Right ventricle myocardium inferior (tissue), 1 donor: ENCODE measurements around the gene PPP1R7. TPM values are rescaled to one million over a fixed set of nuclear protein-coding genes. Genes with fewer than 3 reads are reported as not detected.

Source experiments
- ATAC-seq: fragments of 200-7000 bp; cut with Tn5 transposase; one replicate; pipeline ENCODE4 v1.9.1; 2020; ENCODE audit warnings: mild to moderate bottlenecking, moderate library complexity
- DNase-seq: peaks from one replicate; pipeline ENCODE4 v3.0.0; 2021; ENCODE audit errors: missing footprints
- intact Hi-C: fragments of 100-400 bp; cut with DNase I; formaldehyde crosslinking; loops from one replicate; pipeline ENCODE4 v1.11.0; 2022
- total RNA-seq: library from RNA; stranded (reverse); fragmentation: NEBNext Ultra II Directional; extraction: Animal tissue kit (Norgen Biotek cat#: 25700); gene quantifications from one replicate; pipeline ENCODE4 v1.2.1, GENCODE V29; 2021
- donor health status: DM: no; HTN: yes; CAD: no; lungs with severe emphysema.

PPP1R7 gene
- total RNA-seq, 1 donor from 2014 or later: 66.6 TPM

DNA sequence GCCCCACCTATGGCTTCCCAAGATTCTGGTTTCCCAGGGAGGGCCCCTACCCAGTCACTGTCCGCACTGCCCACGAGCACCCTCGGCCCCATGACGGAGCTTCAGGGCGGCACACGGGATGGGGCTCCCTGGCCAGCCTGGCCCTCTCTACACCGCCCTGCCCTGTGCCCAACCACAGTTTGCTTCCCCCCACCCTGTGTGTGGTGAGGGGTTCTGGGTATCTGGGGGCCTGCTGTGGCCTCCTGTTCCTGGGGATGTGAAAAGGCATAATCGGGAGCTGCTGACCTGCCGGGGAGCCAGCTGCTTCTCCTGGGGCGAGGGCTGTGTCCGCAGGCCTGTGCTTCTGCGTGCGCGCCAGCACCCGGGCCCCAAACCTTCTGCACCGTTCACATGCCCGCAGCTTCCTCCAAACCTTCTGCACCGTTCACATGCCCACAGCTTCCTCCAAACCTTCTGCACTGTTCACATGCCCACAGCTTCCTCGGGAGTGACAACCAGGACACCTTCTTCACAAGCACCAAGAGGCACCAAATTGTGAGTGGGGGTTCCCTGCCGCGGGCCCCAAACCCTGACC is 50.6 kb downstream of the PPP1R7 start:
- intact Hi-C loops: no loop called here

DNA sequence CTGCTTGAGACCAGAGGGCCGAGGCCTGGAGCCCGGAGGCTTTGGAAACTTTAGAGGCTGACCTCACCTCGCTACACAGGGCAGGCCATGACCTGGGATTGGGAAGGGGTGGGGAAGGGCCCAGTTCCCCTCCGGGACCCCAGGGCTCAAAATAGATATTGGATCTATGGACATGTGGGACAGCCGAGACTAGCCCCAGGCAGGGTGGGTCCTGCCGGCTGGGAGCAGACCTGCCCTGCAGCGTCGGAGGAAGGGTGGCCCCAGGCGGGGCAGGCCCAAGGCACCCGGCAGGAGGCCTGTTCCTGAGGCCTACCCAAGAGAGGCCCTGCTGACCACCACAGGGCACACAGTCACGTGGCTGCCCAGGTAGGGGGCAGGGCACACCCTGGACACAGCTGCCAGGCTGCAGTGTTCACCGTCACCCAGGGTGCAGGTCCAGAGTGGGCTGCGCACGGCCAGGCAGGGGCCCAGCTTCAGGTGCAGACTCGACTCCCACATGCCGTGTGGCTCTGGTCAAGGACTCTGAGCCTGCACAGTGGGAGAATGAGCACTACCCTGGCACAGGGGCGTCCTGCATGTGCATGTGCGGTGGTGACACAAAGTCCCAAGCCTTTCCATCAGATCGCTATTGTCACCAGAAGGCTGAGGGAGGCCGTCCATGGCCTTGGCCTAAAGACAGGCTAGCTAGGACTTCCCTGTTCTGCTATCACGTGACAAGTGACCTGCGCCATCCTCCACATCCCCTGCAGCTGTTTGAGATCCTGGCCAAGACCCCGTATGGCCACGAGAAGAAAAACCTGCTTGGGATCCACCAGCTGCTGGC is 51.4 kb downstream of the PPP1R7 start:
- DNase-seq (peak; percentile 64), ATAC-seq (no peak)
- intact Hi-C loops: no loop called here

More for the DNA sequence above, 50.6 kb downstream of the PPP1R7 start:
- ATAC-seq: no peak
- DNase-seq: peak; percentile 25

DNA sequence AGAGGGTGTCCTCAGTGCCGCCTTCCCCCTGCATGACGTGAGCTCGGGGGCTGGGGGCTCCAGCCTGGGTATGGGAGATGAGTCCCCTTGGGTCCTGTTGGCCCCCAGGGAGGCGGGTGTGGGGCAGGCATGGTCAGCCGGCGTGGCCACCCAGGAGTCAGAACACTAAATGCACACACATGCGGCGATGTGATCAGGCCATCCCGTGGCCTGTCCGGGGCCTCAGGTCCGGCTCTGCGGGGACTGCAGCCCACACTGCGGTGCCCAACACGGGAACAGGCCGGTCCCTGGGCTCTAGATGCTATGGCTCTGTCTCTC is 52.0 kb downstream of the PPP1R7 start:
- DNase-seq (peak; percentile 53), ATAC-seq (no peak)
- intact Hi-C loops: no loop called here

DNA sequence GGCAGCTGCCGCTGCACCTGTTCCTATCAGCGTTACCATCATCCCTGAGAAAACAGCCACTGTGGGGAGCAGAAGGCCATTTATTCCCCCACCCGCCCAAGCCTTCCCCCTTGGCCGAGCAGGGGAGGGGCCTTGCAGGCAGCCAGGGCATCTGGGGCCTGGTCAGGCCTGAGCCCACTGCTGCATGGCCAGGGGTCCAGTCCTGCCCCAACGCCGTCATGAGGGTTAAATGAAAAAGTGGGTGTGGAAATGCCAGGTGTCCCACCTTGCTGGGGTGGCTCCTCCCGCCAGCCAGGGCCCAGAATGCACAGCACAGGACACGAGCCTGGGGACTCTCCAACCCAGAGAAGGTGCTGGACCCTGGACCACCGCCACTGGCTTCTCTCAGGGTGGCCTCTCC is 52.4 kb downstream of the PPP1R7 start:
- DNase-seq (peak; percentile 8), ATAC-seq (no peak)
- intact Hi-C loops: no loop called here

DNA sequence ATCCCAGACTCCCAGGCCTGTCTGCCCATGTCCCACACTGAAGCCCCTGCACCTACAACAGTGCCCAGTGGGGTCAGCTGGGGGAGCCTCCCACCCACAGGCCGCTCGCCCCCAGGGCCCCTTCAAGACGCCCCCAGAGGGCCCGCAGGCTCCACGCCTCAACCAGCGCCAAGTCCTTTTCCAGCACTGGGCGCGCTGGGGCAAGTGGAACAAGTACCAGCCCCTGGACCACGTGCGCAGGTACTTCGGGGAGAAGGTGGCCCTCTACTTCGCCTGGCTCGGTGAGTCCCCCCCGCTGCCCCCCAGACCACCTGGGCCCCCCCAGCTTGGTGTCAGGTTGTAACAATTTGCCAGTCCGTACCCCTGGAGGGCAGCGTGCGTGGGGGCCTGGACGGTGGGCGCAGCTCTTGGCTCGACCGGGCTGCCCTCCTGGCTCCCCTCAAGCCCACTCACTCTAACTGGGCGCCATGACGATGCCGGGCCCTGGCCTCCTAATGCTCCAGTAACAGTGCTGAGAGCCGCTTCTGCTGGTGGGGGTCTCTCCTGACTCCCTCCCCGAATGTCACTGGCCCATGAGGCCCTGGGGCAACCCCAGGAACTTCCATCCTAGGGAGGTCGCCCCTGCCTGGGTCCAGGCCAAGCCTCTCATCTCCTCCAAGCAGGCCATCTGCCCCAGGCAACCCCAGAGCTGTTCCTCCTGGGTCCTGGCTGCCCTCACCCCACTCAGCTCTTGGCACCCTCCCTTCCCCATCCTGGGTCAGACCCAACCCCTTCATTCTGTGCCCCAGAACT is 53.1 kb downstream of the PPP1R7 start:
- intact Hi-C loops: no loop called here
- DNase-seq: peak; percentile 57

DNA sequence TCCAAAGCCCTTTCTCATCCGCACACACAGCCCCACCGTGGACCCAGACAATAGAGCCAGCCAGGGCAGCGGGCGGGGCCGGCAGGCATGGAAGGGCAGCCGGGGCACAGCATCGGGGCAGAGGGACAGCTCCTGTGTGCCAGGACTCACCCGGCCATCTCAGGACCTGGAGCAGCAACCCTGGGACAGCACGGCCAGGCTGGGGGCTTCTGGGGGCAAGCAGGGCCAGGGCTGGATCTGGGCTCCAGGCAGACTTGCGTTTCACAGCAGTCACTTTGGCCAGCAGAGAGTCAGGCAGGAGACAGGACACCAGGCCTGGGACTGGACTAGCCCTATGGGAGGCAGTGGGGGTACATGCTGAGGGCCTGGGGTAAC is 53.7 kb downstream of the PPP1R7 start:
- DNase-seq (peak; percentile 62), ATAC-seq (no peak)
- intact Hi-C loops: no loop called here

More for the DNA sequence above, 53.1 kb downstream of the PPP1R7 start:
- no peak for ATAC-seq

DNA sequence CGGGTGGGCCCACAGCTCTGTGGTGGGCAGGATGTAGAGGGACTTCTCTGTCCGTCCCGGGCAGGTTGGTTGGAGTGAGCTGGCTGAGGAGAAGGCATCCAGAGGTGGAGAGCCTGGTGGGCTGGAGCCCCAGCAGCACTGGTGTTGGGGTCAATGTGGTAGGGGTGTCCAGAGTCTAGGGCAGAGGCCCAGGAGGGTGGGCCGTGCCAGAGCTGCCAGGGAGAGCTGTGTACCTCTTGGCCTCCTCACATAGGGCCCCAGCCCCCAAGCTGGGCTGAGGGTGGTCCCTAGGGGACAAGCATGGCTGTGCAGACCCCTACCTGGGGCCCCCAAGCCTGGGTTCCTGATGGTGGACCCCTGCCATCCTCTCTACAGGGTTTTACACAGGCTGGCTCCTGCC is 54.2 kb downstream of the PPP1R7 start:
- intact Hi-C loops: no loop called here
- DNase-seq (peak; percentile 23), ATAC-seq (no peak)

DNA sequence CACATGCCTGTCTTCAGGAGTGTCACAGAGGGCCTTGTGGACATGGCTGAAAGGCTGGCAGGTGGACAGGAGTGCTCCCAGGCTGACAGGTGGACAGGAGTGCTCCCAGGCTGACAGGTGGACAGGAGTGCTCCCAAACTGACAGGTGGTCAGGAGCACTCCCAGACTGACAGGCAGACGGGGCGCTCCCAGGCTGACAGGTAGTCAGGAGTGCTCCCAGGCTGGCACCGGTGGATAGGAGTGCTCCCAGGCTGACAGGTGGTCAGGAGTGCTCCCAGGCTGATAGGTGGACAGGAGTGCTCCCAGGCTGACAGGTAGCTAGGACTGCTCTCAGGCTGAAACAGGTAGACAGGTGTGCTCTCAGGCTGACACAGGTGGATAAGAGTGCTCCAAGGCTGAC is 54.8 kb downstream of the PPP1R7 start:
- intact Hi-C loops: no loop called here
- ATAC-seq: no peak
- DNase-seq: peak; percentile 43

DNA sequence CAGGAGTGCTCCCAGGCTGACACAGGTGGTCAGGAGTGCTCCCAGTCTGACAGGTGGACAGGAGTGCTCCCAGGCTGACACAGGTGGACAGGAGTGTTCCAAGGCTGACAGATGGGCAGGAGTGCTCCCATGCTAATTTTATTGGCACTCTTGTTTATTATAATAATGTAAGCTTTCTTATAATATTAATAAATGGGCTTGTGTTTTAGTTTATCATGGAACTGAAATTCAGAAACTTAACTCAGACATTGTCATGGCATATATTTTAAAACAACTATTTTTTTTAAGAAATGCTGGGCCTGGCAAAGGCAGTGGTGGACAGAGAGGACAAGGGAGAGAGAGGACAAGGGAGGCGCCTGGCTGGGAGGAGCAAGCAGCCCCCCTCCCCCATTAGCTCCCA is 56.9 kb downstream of the PPP1R7 start:
- ATAC-seq: no peak
- peak; percentile 17 for DNase-seq
- intact Hi-C loops: no loop called here

DNA sequence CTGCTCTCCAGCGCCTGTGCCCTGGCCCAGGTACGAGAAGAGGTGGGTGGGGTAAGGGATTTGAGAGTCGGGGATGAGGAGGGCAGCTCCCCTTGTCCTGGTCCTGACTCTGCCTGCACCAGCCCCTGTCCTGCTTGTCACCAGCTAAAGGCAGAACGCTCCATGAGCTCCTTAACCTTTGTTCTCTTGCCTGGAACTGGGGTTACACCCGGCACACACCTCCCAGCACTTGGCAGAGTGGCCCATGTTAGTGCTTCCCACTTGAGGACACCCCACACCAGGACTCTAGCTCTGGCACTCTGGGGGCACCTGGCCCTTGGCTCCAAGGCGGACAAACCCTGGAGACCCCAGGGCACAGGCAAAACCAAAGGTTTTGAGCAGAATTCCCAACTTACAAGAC is 57.4 kb downstream of the PPP1R7 start:
- intact Hi-C loops: no loop called here
- ATAC-seq (no peak), DNase-seq (peak; percentile 53)

DNA sequence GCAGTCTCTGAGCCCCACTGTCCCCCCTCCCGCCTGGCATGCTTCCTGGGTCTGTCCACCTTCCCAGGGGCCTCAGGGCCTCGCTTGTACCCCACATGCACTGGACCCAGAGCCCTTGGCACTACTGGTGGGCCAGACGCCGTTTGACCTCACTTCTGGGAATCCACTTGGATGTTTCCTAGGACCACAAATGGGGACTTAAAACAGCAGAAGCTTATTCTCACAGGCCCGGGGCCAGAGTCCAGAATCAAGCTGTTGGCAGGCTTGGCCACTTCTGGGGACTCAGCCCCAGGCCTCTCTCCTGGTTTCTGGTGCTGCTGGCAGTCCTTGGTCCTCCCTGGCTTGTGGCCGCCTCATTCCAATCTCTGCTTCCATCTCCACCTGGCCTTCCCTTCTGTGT is 57.8 kb downstream of the PPP1R7 start:
- DNase-seq (peak; percentile 63), ATAC-seq (no peak)
- intact Hi-C loops: no loop called here

DNA sequence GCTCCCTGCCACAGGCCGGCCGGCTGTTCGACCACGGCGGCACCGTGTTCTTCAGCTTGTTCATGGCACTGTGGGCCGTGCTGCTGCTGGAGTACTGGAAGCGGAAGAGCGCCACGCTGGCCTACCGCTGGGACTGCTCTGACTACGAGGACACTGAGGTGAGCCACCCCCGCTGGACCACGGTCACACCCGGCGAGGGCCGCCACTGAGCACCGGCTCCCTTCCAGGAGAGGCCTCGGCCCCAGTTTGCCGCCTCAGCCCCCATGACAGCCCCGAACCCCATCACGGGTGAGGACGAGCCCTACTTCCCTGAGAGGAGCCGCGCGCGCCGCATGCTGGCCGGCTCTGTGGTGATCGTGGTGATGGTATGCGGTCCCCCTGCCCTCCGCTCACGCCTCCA is 59.0 kb downstream of the PPP1R7 start:
- ATAC-seq (peak; percentile 26), DNase-seq (peak; percentile 34)
- intact Hi-C loops: no loop called here

DNA sequence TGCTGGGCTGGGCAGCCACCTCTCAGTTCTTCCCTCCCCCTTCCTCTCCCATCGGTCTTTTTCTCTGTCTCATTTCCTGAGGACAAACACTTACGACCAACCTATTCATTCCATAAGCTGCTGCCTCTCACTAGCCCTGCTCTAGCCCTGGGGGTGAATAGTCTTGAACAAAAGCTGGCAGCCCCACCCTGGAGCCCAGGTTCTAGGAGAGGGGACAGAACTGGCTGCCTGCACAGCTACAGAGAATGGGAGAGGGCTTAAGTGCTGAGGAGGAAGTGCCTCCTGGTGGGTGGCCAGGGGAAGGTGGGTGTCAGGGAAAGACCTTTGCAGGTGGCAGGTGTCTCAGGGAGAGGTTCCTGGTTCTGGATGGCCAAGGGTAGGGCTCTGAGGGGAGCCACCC is 61.0 kb downstream of the PPP1R7 start:
- intact Hi-C loops: no loop called here
- DNase-seq (peak; percentile 8), ATAC-seq (no peak)

DNA sequence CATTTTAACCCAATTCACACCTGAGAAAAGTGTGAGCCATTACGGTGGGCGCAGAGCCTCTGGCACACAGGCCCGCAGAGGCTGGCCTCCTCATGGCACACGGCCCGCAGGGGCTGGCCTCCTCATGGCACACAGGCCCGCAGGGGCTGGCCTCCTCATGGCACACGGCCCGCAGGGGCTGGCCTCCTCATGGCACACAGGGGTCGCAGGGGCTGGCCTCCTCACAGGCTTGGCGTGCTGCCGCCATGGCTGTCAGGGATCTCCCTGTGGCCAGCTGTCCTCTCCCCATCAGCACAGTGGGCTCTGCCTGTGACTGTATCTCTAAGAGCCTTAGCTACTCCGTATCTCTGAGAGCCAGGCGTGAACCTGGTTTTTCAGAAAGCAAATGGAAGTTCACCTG is 62.8 kb downstream of the PPP1R7 start:
- intact Hi-C loops: no loop called here
- DNase-seq: peak; percentile 50
- ATAC-seq: no peak

DNA sequence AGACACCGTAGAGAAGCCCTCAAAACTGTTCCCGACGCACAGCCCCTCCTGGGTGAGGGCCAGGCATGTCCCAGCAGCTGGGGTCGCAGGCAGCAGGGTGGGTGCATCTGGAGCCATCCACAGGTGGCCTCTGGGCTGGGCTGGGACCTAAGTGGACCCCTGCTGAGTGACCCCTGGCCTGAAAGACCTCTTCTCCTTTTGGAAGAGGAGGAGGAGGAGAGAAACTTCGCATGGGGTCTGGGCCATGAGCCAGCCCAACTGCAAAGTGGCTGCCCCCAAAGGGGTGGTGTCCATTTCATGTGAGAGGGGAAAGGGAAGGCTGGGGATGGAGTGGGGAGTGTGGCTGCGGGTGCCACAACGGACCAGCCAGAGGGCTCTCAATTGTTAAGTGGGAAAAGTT is 63.3 kb downstream of the PPP1R7 start:
- no peak for ATAC-seq

DNA sequence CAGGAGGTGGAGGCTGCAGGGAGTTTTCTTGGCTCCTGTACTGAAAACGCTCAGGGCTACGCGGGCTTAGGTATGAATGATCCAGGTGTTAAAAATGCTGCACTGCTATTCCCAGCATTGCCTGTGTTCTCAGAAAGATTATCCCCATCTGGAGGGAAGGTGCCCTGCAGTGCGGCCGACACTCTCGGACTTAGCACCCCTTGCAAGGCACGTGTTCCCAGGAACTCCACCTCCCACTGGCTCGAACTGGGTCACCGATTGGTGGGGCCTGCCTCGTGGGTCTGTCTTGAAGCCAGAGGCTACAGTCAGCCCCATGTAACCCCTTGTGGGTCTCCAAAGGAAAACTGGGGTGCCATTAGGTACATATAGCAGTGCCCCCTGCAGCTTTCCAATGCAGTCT is 63.9 kb downstream of the PPP1R7 start:
- peak; percentile 25 for DNase-seq
- intact Hi-C loops: no loop called here
- ATAC-seq: no peak

More for the DNA sequence above, 63.3 kb downstream of the PPP1R7 start:
- intact Hi-C loops: no loop called here
- peak; percentile 16 for DNase-seq

DNA sequence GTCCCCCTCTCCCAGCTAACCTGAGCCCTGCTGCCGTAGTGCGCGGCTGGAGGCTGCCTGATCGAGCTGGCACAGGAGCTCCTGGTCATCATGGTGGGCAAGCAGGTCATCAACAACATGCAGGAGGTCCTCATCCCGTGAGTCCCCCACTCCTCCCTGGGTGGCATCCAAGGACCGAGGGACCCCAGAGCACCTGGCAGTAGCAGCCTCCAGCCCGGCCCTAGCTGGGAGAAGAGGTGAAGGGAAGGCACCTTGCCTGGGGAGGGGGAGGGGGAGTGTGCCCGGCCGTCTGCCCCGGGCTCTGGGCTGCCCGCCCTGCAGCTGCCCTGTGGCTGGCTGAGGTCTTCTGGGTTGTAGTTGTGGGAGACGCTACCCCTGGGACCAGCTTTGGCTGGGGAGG is 64.5 kb downstream of the PPP1R7 start:
- no peak for ATAC-seq
- intact Hi-C loops: loop anchor here (5.0 kb wide), 2 partner anchors 62 to 112 kb away; partner anchors contain the start of genes MTERF4 and PPP1R7
- DNase-seq: peak; percentile 13

DNA sequence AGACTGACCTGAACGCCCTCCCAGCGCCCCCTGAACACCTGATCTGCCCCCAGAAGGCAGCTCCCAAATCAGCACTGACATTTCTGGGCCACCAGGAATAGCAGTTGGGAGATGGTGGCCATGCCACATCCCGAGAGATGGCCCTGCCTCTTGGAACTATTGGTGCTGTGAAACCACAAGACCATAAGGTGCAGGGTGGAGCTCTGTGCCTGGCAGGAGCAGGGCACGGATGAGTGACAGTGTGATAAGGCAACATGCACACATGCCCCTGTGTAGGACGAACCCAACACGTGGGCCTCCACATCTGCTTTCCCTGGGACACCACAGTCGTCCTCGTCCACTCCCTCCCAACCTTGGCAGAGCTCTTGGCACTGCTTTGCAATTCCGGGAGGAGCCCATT is 65.2 kb downstream of the PPP1R7 start:
- ATAC-seq: no peak
- intact Hi-C loops: loop anchor here (5.0 kb wide), 2 partner anchors 63 to 113 kb away; partner anchors contain the start of genes MTERF4 and PPP1R7
- peak; percentile 22 for DNase-seq

DNA sequence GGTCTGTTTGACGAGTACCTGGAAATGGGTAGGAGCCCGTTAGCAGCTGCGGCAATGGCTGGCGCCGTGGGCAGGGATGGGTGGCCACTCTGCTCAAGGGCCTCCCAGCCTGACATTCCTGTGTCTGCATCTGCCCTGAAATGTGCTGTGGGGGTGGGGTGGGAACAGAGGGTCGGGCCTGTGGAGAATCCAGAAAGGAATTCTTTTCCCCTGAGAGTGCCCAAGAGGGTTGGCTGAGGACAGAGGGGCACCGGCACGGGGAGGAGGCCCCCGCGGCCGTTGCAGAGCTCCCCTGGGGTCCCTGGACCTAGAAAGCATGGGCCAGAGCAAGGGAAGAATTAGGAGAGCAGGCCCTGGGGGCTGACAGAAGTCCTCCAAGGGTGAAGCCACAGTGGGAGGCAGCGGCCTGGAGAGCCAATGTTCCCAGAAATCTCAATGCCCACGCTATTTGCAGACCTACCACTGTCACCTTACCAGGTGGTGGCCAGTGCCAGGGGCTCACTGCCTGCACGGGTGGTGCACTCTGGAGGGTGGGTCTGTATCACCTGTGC is 66.0 kb downstream of the PPP1R7 start:
- ATAC-seq (no peak), DNase-seq (peak; percentile 53)
- intact Hi-C loops: loop anchor here (5.0 kb wide), 2 partner anchors 64 to 114 kb away; partner anchors contain the start of genes MTERF4 and PPP1R7
